Osteoblast (primary cell): ENCODE data around the gene ANKRD6. TPM values are rescaled to one million over a fixed set of nuclear protein-coding genes. Genes with fewer than 3 reads are reported as not detected.
A peak's percentile ranks its signal among the peaks of the same experiment; 100 is the strongest.

ENCODE experiments used
- DNase-seq: peaks from one replicate; pipeline ENCODE4 v3.0.0; 2011; ENCODE audit warnings: low spot score, mixed read lengths; ENCODE audit not compliant: insufficient read length; ENCODE audit errors: missing footprints
- H2AFZ ChIP-seq: 2 replicates; pipeline ENCODE4 v1.6.0; 2011; ENCODE audit warnings: mild to moderate bottlenecking, low read length
- H3K27ac ChIP-seq: 2 replicates; pipeline ENCODE4 v1.5.1; 2011; ENCODE audit warnings: mild to moderate bottlenecking, low read depth, low read length, moderate library complexity
- H3K27me3 ChIP-seq: 2 replicates; pipeline ENCODE4 v1.6.0; 2012; ENCODE audit warnings: mild to moderate bottlenecking, control low read depth, inconsistent platforms, low read length, moderate library complexity; ENCODE audit not compliant: insufficient read depth
- H3K36me3 ChIP-seq: 2 replicates; pipeline ENCODE4 v1.5.1; 2011; ENCODE audit warnings: mild to moderate bottlenecking, low read length, control low read depth, moderate library complexity; ENCODE audit not compliant: insufficient read depth
- H3K4me1 ChIP-seq: 2 replicates; pipeline ENCODE4 v1.5.1; 2011; ENCODE audit warnings: mild to moderate bottlenecking, low read length, control low read depth, moderate library complexity; ENCODE audit not compliant: insufficient read depth
- H3K4me2 ChIP-seq: 2 replicates; pipeline ENCODE4 v1.6.0; 2011; ENCODE audit warnings: mild to moderate bottlenecking, low read length; ENCODE audit not compliant: insufficient read depth
- H3K4me3 ChIP-seq: fragments of 200-600 bp; sonication (generic); 3 replicates; pipeline ENCODE4 v1.5.1; 2012; ENCODE audit warnings: mild to moderate bottlenecking, low read length, inconsistent platforms; ENCODE audit not compliant: insufficient read depth
- H3K79me2 ChIP-seq: 2 replicates; pipeline ENCODE4 v1.6.0; 2012; ENCODE audit warnings: mild to moderate bottlenecking, low read length, control low read depth, inconsistent platforms; ENCODE audit not compliant: insufficient read depth
- H3K9me3 ChIP-seq: 2 replicates; pipeline ENCODE4 v1.5.1; 2011; ENCODE audit warnings: low read depth, low read length, control low read depth
- H4K20me1 ChIP-seq: 2 replicates; pipeline ENCODE4 v1.6.0; 2012; ENCODE audit warnings: mild to moderate bottlenecking, low read length, control low read depth; ENCODE audit not compliant: insufficient read depth
- total RNA-seq: library from RNA; depleted of rRNA; stranded (reverse); fragments of >200 nt; gene quantifications from 2 replicates; pipeline ENCODE4 v1.2.3, GENCODE V29; 2012
- TF ChIP-seq, protein P1 (sequence below): IDR thresholded peaks from 2 replicates; pipeline ENCODE4 v1.5.1; 2011; ENCODE audit warnings: mild to moderate bottlenecking, low read depth, low read length, moderate library complexity; ENCODE audit errors: extremely low read depth

ANKRD6 gene
- total RNA-seq, 1 donor, result 11.2 TPM

DNA sequence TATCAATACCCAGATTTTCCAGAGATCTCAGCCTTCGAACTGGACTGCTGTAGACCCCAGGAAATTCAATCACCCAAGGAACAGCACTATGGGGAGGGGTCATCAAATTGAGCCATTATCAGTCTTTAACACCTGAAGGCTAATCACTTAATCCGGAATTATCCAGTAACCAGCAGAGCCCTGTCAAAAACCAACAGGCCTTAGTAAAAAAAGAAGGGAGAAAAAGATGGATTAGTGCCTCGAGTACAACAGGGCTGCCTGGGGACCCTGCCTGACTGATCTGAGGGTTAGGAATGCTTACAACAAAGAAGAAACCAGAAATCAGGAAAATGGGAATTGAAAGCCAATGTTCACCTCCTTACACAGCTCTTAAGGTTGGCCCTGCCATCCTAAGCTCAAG, 28.4 kb upstream of the ANKRD6 start:
- no peak overlapping the region for H3K27ac ChIP-seq
- H3K79me2 ChIP-seq, result no peaks in the 10 kb centered on the region
- H3K4me2 ChIP-seq, result no peak overlapping the region
- no peak overlapping the region for H2AFZ ChIP-seq
- H3K9me3 ChIP-seq, result no peaks in the 10 kb centered on the region
- no peaks in the 10 kb centered on the region for H4K20me1 ChIP-seq
- no peak overlapping the region for H3K4me3 ChIP-seq
- H3K36me3 ChIP-seq, result no peaks in the 10 kb centered on the region
- TF ChIP-seq, protein P1, sequence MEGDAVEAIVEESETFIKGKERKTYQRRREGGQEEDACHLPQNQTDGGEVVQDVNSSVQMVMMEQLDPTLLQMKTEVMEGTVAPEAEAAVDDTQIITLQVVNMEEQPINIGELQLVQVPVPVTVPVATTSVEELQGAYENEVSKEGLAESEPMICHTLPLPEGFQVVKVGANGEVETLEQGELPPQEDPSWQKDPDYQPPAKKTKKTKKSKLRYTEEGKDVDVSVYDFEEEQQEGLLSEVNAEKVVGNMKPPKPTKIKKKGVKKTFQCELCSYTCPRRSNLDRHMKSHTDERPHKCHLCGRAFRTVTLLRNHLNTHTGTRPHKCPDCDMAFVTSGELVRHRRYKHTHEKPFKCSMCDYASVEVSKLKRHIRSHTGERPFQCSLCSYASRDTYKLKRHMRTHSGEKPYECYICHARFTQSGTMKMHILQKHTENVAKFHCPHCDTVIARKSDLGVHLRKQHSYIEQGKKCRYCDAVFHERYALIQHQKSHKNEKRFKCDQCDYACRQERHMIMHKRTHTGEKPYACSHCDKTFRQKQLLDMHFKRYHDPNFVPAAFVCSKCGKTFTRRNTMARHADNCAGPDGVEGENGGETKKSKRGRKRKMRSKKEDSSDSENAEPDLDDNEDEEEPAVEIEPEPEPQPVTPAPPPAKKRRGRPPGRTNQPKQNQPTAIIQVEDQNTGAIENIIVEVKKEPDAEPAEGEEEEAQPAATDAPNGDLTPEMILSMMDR, result no peak
- peaks cover 14% of the 10 kb centered on the region for H3K27me3 ChIP-seq
- no peaks in the 10 kb centered on the region for H3K4me1 ChIP-seq
- no peak for DNase-seq

DNA sequence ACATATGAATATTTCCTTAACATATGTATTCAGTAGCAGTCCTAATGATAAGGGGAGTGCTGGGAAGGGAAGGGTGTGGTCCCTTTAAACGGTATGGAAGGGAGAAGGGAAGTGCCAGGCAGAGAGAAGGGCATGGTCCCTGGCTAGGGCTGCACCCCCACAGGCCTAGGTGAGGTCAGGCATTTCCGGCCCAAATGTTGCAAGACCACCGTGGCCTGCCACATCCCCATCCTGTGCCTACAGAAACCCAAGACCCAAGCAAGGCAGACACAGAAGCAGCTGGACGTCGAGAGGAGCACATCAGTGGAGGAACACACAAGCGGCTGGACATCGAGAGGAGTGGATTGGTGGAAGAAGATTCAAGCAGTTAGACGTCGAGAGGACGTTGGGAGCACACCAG, 26.8 kb upstream of the ANKRD6 start:
- Histone ChIP-seq H3K36me3 (no peaks in the 10 kb centered on the region), H4K20me1 (no peaks in the 10 kb centered on the region), H3K79me2 (no peaks in the 10 kb centered on the region), H3K4me2 (no peak overlapping the region), H3K27ac (no peak overlapping the region), H3K4me1 (no peaks in the 10 kb centered on the region), H2AFZ (no peak overlapping the region), H3K4me3 (no peak overlapping the region), H3K27me3 (peaks cover 29% of the 10 kb centered on the region), H3K9me3 (no peaks in the 10 kb centered on the region)
- TF ChIP-seq, protein P1, result no peak
- DNase-seq, result no peak

DNA sequence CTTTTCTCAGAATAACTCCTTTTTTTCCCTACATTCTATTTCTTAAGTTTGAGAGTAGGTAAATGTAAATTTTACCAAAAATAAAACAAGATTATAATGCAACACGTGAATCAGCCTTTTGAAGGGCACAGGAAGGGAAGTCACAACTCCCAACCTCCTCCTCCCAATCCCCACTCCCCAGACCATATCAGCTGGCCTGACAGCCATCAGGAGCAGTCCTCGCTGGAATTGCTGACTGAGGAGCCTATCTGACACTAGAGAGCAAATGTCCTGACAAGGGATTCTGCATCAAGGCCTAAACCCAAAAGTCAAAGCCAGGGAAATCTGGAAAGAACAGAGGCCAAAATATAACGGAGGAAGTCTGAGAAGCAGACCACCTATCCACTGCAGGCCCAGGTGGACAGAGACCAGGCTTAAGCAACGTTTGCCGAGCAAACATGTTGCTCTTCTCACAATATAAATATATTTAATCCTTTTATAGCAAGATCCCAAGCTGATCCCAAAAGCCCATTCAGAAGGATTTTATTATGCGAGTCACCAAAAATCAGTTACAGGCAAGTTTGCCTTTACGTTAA, 23.4 kb upstream of the ANKRD6 start:
- Histone ChIP-seq H3K4me2 (no peak overlapping the region), H4K20me1 (no peaks in the 10 kb centered on the region), H3K27ac (no peak overlapping the region), H3K79me2 (no peaks in the 10 kb centered on the region), H2AFZ (no peak overlapping the region), H3K4me3 (no peak overlapping the region), H3K27me3 (peaks cover 59% of the 10 kb centered on the region), H3K36me3 (no peaks in the 10 kb centered on the region), H3K9me3 (no peaks in the 10 kb centered on the region), H3K4me1 (no peaks in the 10 kb centered on the region)
- no peak for DNase-seq
- TF ChIP-seq, protein P1, result no peak

DNA sequence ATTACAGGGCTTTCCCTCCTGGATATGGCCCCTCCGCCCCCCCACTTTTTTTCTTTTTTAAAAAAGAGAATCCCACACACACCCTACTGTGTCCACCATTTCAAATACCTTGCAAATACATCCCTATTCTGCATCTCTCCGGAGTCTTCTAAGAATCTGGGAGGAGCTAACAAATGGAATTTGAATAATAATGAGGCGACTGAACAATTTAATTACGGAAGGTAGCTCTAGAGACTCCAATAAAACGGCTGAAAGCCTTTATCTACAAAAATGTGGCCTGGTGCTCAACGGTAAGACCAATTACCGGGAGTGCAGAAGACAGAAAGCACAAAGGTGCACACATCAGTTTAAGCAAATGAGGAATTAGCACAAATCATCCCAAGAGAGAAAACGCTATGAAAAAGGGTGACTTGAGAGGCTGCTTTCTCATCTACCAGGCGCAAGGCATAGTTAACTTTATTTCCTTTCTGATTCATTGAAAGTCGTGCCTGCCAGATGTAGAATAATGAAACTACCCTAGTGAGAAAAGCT, 22.7 kb upstream of the ANKRD6 start:
- DNase-seq, result peak; percentile 86
- Histone ChIP-seq H2AFZ (no peak overlapping the region), H3K27me3 (peaks cover 60% of the 10 kb centered on the region), H3K4me1 (no peaks in the 10 kb centered on the region), H3K36me3 (no peaks in the 10 kb centered on the region), H4K20me1 (no peaks in the 10 kb centered on the region), H3K4me3 (no peak overlapping the region), H3K27ac (no peak overlapping the region), H3K4me2 (no peak overlapping the region), H3K9me3 (no peaks in the 10 kb centered on the region), H3K79me2 (no peaks in the 10 kb centered on the region)
- TF ChIP-seq, protein P1, result no peak
